Panc1 (cell line): Measurements from ENCODE around the gene PRELID2.

Experiments
- POLR2AphosphoS5 ChIP-seq: IDR thresholded peaks from 2 replicates; pipeline ENCODE4 v1.6.1; 2012; ENCODE audit warnings: mild to moderate bottlenecking, low read depth, low read length, moderate library complexity
- SIN3A ChIP-seq: IDR thresholded peaks from 2 replicates; pipeline ENCODE4 v1.6.1; 2012; ENCODE audit warnings: low read depth, mild to moderate bottlenecking, low read length, moderate library complexity, borderline replicate concordance; ENCODE audit not compliant: insufficient read depth
- TCF7L2 ChIP-seq: IDR thresholded peaks from 2 replicates; pipeline ENCODE4 v1.6.1; 2011; ENCODE audit warnings: mild to moderate bottlenecking, low read depth, low read length, inconsistent platforms
- TF ChIP-seq, protein P1 (sequence below): fragments of 450-650 bp; IDR thresholded peaks from 2 replicates; pipeline ENCODE4 v1.5.1; 2017; ENCODE audit warnings: mild to moderate bottlenecking
- TF ChIP-seq, protein P2 (sequence below), 2 experiments: IDR thresholded peaks; 2 replicates each; pipeline ENCODE4 v1.6.1; 2011 to 2012; ENCODE audit warnings: low read depth in 2 of 2, control low read depth in 1 of 2, low read length in 1 of 2, mild to moderate bottlenecking in 1 of 2, moderate library complexity in 1 of 2; ENCODE audit not compliant: insufficient read depth in 1 of 2

DNA sequence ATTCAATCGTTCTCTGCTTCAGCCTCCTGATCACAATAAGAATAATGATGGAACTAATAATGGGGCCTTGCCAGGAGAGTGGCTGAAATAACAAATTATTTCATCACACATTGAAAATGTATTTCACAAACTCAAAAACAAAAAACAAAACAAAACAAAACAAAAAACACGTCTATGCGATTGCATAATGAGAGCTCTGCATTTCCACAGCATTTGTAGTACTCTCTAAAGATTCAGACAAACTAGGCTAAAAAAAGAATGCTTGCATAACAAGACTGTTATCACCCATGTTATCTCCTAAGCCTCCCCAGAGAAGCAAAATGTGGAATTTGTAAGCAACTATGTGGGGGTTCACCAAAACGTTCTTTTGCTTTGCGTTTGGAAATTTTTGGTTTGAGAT is 48.1 kb downstream of the PRELID2 start:
- TF ChIP-seq, protein P1, sequence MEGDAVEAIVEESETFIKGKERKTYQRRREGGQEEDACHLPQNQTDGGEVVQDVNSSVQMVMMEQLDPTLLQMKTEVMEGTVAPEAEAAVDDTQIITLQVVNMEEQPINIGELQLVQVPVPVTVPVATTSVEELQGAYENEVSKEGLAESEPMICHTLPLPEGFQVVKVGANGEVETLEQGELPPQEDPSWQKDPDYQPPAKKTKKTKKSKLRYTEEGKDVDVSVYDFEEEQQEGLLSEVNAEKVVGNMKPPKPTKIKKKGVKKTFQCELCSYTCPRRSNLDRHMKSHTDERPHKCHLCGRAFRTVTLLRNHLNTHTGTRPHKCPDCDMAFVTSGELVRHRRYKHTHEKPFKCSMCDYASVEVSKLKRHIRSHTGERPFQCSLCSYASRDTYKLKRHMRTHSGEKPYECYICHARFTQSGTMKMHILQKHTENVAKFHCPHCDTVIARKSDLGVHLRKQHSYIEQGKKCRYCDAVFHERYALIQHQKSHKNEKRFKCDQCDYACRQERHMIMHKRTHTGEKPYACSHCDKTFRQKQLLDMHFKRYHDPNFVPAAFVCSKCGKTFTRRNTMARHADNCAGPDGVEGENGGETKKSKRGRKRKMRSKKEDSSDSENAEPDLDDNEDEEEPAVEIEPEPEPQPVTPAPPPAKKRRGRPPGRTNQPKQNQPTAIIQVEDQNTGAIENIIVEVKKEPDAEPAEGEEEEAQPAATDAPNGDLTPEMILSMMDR, result no peak
- TF ChIP-seq POLR2AphosphoS5 (no peak), TCF7L2 (no peak), SIN3A (no peak)
- TF ChIP-seq, protein P2, sequence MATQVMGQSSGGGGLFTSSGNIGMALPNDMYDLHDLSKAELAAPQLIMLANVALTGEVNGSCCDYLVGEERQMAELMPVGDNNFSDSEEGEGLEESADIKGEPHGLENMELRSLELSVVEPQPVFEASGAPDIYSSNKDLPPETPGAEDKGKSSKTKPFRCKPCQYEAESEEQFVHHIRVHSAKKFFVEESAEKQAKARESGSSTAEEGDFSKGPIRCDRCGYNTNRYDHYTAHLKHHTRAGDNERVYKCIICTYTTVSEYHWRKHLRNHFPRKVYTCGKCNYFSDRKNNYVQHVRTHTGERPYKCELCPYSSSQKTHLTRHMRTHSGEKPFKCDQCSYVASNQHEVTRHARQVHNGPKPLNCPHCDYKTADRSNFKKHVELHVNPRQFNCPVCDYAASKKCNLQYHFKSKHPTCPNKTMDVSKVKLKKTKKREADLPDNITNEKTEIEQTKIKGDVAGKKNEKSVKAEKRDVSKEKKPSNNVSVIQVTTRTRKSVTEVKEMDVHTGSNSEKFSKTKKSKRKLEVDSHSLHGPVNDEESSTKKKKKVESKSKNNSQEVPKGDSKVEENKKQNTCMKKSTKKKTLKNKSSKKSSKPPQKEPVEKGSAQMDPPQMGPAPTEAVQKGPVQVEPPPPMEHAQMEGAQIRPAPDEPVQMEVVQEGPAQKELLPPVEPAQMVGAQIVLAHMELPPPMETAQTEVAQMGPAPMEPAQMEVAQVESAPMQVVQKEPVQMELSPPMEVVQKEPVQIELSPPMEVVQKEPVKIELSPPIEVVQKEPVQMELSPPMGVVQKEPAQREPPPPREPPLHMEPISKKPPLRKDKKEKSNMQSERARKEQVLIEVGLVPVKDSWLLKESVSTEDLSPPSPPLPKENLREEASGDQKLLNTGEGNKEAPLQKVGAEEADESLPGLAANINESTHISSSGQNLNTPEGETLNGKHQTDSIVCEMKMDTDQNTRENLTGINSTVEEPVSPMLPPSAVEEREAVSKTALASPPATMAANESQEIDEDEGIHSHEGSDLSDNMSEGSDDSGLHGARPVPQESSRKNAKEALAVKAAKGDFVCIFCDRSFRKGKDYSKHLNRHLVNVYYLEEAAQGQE (IDR thresholded peaks at IDR 0.05; ENCODE audit: insufficient read depth in 1 of 2, low read depth in 2 of 2, low read length in 1 of 2), result no peak
